Measurements from ENCODE around the gene FRMPD3.

GRCh38 chrX:107445631-107446030, 3.8 kb upstream of the FRMPD3 start:
- TF ChIP-seq, protein P1, sequence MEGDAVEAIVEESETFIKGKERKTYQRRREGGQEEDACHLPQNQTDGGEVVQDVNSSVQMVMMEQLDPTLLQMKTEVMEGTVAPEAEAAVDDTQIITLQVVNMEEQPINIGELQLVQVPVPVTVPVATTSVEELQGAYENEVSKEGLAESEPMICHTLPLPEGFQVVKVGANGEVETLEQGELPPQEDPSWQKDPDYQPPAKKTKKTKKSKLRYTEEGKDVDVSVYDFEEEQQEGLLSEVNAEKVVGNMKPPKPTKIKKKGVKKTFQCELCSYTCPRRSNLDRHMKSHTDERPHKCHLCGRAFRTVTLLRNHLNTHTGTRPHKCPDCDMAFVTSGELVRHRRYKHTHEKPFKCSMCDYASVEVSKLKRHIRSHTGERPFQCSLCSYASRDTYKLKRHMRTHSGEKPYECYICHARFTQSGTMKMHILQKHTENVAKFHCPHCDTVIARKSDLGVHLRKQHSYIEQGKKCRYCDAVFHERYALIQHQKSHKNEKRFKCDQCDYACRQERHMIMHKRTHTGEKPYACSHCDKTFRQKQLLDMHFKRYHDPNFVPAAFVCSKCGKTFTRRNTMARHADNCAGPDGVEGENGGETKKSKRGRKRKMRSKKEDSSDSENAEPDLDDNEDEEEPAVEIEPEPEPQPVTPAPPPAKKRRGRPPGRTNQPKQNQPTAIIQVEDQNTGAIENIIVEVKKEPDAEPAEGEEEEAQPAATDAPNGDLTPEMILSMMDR (conservative IDR thresholded peaks at IDR 0.05), result no peak
- no peak for TF ChIP-seq EZH2 (IDR thresholded peaks at IDR 0.05; ENCODE audit: low read depth)
